ENCODE results near the gene ACOT7.

The ACOT7 gene

DNA sequence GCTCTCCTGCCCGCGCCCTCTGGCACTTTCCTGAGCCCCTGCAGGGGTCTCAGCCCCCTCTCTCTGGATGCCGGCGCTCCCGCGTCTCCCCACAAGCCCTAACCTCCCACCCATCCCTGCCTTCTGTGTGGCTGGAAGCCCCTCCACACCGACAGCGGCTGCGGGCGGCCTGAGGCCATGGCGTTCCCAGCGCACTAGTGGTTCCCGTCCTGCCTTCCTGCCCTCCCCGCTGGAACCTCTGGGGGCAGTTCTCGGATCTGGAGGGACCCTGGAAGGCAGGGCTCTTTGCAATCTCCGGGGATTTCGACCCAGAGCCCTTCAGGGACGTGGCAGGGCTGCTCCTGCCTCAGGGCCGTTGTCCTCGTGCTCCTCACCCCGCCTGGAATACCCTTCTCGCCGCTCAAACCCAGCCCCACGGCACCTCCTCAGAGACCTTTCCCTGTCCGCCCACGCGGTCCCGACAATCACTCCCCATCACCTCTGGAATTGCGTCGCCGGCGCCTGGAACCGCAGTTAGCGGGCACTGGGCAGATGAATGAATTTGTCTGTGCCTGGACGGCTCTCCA lies 30.5 kb upstream of the ACOT7 start:
- no peak for DNase-seq

DNA sequence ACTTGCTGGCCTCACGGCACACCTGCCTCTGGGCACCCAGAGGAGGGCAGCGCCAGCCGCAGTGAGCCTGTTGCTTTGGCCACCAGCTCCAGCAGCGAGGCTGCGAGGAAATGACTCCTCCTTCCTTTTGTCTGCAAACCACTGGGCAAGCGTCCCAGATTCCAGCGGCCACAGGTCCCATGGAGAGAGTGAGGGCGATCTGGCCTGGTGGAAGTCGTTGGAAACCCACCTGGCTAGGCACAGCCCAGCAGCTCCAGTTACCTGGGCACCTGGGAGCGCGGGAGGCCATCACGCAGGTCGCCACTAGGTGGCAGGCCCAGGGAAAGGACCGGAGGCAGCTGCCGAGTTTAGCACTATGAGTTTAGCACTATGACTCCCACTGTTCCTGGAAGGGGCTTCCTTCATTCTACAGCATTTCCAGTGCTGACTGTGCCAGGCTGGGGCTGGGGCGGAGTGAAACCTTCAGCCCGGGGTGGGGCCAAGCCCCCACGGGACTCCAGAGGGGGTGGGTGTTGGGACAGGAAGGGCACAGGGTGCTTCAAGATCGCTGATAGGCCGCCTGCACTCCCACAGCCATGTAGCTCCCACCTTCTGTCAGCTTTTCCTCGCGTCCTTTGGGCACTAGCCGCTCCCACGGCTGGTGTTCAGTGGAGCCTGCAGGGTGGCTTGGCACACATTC lies 29.9 kb upstream of the ACOT7 start:
- peak; percentile 88 for DNase-seq

DNA sequence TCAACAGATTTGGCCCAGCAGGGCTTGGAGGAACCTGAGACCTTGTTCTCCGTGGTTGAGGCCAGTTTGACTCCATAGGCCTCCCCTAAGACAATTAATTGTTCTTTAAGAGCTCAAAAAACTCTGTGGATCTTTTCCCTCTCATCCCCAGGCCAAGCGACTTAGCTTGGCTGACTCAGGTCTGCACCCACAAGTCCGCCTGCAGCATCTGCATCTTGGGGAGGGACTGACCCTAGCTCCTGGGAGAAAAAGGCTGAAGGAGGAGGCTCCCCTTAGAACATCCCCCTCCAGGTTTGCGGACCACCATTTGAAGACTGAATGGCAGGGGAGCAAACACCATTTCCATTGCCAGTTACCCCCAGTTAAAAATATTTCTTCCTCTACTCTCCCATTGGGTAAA lies 27.7 kb upstream of the ACOT7 start:
- DNase-seq = no peak

DNA sequence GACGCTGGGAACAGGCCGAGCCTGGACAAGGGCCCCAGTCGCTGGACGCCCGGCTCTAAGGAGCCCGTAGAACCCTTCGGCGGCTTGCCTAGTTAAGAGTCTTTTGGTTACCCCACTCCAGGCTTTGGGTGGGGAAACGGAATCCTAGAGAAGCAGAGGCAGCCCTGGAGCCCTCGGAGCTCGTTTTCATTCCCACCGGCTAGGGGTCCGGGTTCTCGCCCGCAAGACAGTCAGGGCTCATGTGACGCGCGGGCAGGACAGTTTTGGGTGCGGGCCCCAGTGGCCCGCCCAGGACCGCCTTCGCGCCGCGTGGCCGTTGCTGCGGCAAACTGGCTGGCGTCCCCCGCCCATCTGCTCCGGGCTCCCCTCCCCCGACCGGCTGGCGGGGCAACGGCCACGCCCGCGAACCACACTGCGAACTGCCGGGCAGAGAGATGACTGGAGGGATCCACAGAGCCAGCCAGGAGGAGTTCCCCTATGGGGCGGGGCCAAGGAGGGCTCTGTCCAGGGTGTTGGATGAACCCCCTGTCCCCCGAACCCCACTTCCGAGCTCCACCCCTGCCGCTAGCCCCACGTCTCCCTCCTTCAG lies 27.0 kb upstream of the ACOT7 start:
- no peak for DNase-seq

DNA sequence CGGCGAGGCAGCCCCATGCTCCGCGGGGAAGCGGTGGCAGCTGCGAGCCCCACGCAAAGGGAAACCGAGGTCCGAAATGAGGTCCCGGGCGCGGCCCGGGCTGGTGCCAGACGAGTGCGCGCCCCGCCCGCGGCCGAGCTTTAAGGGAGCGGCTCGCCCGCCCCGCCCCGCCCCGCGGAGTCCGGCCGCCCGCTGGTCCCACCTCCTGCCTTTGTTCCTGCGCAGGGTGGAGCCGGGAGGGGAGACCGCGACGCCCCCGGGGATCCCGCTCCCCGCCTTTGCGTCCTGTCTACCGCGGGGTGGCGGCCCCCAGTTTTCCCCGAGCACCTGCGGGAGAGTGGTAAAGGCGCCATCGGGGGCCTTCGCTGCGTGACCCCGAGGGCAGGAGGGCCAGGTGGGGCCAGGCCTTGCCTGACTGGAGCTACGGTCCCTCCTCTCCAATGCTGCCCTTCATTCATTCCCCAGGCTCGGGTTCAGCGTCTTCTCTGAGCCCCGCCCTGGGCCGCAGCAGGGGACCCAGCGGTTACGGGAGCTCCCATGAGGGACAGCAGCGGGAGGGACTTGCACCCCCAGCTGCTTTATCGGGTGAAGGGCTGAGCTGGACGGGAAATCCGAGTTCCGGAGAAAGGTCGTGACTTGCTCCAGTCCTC lies 26.4 kb upstream of the ACOT7 start, which contains the start of gene HES2:
TSS of gene HES2 (minus strand) at position 116 of the 650 bp plus-strand sequence. CDS start at position 17, 99 bp downstream.
- peak; percentile 74 for DNase-seq

DNA sequence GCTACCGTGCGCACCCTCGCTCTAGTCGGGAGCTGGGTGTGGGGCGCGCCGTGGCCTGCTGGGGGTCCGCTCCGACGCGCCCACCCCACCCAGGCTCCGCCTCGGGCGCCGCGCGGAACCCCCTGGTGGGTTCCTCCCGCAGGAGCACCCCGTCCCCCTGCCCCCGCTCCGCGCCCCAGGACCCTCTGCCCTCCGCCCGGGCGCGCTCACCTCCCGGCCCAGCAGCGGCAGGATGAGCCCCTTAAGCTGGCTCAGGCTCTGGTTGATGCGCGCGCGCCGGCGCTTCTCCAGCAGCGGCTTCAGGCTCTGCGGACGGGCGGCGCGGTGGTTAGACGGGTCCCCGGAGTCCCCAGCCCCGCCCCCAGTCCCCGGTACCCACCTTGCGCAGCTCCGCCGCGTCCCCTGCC lies 25.8 kb upstream of the ACOT7 start:
- DNase-seq = no peak

DNA sequence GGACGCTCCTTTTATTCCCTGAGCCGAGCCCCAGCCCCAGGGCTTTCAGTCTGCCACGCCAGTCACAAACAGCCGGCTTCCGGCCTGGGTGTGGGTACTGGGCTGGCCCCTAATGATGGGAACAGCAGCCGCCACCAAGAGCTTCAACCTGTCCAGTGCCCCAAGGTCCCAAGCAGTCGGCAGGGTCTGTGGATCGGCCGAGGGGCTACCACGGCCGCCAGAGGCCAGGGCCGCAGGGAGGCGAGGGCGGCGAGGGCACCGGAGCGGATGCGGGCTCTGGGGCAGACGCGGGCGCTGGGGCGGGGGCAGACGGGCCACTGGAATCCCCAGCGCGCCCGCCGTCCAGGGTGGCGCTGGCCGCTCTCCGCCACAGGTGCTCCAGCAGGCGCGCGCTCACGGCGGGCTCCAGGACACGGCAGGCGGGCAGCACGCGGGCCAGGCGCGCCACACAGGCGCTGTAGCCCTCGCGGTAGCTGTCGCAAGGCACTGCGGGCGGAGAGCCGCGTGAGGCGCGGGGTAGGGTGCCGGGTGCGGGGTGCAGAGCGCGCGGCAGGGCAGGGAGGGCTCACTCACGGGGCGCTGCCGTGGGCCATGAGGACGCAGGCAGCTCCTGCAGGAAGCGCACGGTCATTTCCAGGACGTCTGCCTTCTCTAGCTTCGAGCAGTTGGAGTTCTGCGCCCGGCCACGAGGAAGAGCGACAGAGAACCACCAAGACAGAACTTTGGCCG lies 25.3 kb upstream of the ACOT7 start:
- no peak for DNase-seq

DNA sequence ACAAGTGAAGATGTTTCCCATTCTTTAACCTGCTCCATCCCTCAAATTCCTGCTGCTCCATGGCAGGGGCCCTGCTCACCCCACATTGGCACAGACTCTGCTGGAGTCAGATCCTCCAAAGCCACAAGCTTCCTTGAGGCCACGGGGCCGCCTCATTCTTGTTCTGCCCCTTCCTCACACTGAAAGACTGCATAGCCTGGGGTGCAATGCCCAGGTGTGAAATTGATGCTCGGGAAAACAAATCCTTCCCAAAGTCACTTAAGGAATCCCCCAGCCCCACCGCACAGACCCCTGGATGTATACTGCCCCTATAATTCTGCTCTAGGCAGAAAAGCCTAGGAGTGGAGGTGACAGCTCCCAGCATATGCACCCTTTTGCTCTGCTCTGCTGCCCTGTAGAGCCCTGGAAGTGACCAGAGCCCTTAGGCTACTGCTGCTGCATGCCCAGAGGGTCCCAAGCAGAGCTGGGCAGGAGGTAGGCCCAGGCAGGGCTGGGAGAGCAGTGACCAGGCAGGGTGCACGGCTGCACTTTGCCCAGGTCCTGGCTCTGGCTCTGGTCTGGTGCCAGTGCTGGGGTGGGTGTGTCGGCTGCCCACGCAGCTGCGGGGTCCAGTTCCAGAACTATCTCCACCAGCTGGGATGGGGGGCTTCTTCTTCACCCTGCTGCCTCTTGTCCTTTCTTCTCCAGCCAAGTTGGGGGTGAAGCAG lies 24.5 kb upstream of the ACOT7 start:
- no peak for DNase-seq

DNA sequence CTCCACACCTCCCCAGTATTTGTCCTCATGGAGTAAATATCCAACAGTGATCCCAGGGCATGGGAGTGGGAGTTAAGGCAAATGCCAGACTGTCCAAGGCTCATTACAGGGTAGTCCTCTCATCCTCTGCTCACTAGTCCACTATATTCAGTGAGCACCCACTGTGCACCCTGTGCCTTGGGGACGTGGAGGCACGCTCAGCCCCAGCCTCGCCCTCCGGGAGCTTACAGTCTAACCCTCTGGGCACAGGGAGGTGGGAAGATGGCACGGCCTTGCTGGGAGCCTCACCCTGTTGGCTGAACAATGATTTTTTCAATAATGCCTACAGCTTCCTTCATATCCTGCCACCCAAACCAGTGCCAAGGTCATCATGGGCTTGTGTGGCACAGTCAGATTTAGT lies 23.3 kb upstream of the ACOT7 start:
- no peak for DNase-seq

DNA sequence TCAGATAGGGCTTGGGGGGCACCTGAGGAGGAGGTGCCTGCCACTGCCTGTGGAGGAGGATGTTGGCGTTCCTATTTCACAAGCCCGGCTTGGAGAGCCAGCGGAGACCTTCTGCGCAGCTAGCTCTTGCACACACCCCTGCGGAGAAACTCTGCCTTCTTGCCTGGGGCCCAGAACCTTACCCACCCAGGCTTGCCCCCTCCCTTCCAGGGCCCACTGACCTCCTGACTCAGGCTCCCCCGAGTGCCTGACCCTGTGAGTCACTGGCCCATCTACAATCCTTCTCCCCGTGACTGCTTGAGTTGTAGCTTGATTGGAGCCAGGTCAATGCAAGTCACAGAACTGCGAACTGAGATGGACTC lies 22.7 kb upstream of the ACOT7 start:
- DNase-seq = peak; percentile 83

DNA sequence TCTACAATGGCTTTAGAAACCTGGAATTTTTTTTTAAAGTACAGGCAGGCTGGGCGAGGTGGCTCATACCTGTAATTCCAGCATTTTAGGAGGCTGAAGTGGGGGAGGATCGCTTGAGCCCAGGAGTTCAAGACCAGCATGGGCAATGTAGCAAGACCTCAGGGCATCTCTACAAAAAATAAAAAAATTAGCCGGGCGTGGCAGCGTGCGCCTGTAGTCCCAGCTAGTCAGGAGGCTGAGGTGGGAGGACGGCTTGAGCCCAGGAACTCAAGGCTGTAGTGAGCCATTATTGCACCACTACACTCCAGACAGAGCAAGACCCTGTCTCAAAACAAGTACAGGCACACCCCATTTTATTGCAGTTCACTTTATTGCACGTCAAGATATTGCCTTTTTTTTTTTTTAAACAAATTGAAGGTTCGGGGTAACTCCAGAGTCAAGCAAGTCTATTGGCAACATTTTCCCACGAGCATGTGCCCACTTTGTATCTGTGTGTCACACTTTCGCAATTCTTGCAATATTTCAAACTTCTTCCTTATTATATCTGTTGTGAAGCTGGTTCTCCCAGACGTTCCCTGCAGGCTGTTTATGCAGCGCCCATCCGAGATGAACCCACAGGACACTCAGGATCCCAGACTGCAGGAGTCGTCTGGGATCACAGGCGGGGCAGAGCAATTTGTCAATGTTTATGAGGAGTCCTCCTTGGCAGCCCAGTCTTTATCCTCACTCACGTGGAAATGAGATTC lies 21.5 kb upstream of the ACOT7 start:
- no peak for DNase-seq

DNA sequence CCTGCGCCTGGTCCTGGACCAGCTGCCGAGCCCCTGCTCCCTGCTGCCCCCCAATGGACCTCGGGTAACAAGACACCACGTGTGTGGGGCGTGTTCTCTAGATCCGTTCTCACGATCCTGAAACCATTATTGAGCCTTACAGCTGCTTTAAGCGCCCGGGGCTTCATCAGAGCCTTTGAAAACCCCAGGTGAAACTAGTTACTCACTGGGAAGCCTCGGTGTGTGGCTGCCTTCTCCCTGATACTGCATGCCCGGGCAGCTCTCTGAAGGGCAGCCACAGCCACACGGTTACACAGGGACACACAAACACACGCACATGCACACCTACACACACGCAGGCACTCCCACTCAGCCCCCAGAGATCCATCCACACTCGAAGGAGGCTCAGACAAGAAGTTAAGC lies 20.9 kb upstream of the ACOT7 start:
- peak; percentile 90 for DNase-seq

DNA sequence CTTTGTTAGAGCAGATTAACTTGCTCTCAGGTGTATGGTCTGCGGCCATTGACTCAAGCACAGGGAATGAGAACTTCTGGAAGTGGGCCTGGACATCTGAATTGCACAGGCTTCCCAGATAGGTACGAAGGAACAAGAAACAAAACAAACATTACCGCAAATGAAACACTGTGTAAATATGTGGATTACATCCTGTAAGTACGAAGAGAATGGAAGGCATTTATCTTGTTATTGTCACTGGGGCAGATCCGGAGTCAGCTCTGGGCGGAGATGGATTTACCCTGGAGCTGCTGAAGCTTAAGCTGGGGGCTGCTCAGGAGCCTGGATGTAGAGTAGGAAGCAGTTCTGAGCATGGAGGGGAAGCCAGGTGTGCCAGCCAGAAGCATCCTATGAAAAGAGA lies 19.3 kb upstream of the ACOT7 start:
- DNase-seq = no peak

DNA sequence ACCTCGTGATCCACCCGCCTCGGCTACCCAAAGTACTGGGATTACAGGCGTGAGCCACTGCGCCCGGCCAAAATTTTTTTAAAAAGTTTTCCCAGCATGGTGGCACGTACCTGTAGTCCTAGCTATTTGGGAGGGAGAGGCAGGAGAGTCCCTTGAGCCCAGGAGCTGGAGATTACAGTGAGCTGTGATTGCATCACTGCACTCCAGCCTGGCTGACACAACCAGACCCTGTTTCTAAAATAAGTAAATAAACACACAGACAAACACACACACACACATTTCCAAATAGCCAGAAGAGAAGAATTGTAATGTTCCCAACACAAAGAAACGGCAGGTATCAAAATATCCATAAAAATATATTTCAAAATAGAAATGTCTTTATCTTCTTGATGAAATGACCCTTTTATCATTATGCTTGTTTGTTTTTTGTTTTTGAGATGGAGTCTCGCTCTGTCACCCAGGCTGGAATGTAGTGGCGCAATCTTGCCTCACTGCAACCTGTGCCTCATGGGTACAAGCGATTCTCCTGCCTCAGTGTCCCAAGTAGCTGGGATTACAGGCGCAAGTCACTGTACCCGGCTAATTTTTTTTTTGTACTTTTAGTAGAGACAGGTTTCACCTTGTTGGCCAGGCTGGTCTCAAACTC lies 16.8 kb upstream of the ACOT7 start:
- no peak for DNase-seq

DNA sequence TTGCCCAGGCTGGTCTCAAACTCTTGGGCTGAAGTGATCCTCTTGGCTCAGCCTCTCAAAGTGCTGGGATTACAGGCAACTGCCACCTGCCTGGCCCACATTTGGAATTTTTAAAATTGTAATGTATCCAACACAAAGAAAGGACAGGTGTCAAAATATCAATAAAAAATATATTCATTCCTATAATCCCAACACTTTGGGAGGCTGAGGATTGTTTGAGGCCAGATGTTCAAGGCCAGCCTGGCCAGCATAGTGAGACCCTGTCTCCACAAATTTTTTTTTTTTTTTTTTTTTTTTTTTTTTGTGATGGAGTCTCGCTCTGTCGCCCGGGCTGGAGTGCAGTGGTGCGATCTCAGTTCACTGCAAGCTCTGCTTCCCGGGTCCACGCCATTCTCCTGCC lies 16.2 kb upstream of the ACOT7 start:
- no peak for DNase-seq

DNA sequence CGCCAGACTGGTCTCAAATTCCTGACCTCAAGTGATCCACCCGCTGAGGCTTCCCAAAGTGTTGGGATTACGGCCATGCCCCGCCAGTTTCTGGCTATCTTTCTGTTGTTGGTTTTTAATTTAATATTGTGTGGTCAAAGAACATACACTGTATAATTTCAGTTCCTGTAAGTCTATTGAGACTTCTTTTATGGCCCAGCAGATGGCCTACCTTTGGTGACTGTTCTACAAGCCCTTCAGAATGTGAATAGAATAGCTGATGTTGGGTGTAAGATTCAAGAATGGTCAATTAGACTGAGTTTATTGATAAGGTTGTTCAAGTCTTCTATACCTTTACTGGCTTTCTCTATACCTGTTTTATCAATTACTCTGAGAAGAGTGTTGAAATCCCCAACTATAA lies 15.5 kb upstream of the ACOT7 start:
- DNase-seq = no peak

DNA sequence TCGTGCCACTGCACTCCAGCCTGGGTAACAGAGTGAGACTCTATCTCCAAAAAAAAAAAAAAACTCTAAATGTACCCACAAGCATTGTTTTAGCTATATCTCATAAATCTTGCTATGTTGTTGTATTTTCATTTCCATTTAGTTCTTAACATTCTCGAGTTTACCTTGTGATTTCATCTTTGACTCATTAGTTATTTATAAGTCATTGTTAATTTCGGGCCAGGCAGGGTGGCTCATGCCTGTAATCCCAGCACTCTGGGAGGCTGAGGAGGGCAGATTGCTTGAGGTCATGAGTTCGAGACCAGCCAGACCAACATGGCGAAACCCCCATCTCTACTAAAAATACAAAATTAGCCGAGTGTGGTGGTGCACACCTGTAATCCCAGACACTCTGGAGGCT lies 14.5 kb upstream of the ACOT7 start:
- DNase-seq = no peak

DNA sequence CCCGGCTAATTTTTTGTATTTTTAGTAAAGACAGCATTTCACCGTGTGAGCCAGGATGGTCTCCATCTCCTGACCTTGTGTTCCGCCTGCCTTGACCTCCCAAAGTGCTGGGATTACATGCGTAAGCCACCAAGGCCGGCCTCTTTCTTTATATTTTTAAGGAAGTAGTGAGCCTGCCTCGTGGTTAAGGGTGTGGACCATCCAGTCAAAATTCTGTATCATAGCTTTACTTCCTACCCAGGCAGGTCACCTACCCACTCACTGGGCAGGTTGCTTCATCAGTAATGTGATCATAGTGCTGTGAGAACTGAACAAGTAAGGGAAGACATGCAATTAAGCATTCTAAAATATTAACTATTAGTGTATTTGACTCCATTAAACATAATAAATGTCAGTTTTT lies 8.1 kb upstream of the ACOT7 start:
- no peak for DNase-seq

DNA sequence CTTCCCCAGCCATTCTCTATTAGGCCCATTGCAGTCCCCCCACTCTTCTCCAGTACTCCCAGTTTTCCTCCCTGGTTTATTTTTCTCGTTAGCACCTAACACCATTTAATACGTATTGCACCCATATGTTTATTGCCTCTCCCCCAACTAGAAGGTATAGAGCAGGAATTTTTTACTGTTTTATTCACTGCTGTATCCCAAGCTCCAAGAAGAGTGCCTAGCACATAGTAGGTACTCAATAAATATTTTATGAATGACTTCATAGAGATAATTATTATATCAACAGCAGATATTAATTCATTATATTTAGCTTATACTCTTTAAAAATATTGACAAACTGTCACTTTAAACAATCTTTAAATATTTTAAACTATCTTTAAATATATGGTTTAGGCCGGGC lies 5.7 kb upstream of the ACOT7 start:
- no peak for DNase-seq

DNA sequence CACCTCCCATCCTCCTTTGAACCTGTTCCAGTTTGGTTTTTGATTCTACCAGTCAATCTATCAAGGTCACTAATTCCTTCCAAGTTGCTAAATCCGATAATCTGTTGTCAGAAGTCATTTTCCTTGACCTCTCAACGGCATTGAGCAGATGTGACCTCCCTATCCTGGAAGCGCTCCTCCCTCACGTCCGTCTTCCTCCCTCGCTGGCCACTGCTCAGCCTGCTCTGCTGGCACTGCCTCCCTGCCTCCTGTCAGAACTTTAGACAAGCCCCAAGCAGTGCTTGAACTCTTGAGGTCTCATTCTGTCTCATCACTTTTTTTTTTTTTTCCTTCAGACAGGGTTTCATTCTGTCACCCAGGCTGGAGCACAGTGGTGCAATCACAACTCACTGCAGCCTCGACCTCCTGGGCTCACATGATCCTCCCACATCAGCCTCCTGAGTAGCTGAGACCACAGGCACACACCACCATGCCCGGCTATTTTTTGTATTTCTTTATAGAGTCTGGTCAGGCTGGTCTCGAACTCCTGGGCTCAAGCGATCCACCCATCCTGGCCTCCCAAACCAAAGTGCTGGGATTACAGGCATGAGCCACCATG lies 4.4 kb upstream of the ACOT7 start:
- no peak for DNase-seq

DNA sequence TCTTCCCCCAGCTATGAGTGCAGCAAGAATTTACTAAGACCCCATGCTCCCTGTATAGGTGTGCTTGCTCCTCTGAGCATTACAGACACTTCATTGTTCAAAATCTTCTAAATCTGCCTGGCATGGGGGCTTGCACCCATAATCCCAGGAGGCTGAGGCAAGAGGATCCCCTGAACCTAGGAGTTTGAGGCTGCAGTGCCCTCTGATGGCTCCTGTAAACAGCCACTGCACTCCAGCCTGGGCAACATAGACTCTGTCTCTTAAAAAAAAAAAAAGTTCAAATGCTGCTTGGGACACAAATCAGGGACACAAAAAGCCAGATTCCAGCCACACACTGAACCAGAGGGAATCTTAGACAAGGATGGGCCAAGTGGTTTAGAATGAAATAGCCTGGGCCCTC lies 3.4 kb upstream of the ACOT7 start:
- DNase-seq = no peak

All from islet precursor cell (in vitro differentiated cells).